ENCODE measurements around the gene H3-3A. TPM values are rescaled to one million over a fixed set of nuclear protein-coding genes. Genes with fewer than 3 reads are reported as not detected.

H3-3A gene
- total and polyA plus RNA-seq, 8 donors = 122 to 427 (median 237) TPM

DNA sequence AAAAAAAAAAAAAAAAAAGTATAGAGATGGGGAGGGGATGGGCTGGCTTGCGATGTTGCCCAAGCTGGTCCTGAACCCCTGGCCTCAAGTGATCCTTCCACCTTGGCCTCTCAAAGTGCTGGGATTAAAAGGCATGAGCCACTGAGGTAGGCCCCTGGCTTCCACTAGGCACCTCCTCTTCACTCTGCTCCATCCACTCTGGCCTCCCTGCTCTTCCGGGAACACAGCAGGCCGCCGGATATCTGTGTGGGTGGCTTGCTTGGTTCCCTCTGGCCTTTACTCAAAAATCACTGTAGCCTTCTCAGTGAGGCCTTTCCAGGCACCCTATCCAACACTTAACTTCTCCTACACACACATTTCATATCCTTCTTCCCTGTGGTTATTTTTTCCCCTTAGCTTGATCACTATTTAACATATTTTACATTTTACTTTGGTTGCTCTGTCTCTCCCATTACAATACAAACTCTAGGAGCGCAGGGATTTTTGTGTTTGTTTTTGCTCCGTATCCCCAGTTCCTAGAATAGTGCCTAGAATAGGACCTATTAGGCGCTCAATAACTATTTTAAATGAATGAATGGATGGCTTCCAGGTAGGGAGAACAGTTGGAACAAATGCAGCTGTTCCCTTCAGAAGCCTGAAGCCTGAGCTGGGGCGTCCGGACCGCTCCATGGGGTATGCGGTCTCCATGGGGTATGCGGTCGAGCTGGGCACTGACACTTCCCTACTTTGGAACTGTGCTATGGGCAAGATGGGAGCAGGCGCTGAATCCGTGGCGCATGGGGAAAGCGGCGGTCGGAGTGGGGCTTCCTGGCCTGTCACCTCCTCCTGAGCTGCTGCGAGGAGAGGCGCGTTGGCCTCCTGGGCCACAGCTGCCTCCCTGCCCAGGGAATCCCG, 46.7 kb downstream of the H3-3A start:
- FAIRE-seq (no peak), DNase-seq (peak in 1 of 6 donors; percentile 13), ATAC-seq (peak; percentile 17 to 53 (median 38))
- H3K27ac ChIP-seq = peak overlapping the region; percentile 93 to 100 (median 99)
- peak overlapping the region; percentile 35 to 75 (median 54) for H3K4me3 ChIP-seq
- H3K4me1 ChIP-seq = peaks cover 8 to 20% (median 9%) of the 10 kb centered on the region in 3 donors
- TF ChIP-seq, protein P1, sequence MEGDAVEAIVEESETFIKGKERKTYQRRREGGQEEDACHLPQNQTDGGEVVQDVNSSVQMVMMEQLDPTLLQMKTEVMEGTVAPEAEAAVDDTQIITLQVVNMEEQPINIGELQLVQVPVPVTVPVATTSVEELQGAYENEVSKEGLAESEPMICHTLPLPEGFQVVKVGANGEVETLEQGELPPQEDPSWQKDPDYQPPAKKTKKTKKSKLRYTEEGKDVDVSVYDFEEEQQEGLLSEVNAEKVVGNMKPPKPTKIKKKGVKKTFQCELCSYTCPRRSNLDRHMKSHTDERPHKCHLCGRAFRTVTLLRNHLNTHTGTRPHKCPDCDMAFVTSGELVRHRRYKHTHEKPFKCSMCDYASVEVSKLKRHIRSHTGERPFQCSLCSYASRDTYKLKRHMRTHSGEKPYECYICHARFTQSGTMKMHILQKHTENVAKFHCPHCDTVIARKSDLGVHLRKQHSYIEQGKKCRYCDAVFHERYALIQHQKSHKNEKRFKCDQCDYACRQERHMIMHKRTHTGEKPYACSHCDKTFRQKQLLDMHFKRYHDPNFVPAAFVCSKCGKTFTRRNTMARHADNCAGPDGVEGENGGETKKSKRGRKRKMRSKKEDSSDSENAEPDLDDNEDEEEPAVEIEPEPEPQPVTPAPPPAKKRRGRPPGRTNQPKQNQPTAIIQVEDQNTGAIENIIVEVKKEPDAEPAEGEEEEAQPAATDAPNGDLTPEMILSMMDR (IDR thresholded peaks at IDR 0.05) = no peak
- WGBS, 2 donors = 8 to 11% methylated on average over 23 of the region's 23 CpGs
- H3K9me3 ChIP-seq = no peaks in the 10 kb centered on the region
- intact Hi-C loops (cut with DNase I) = no loop called here
- no peaks in the 10 kb centered on the region for H3K36me3 ChIP-seq
- H3K27me3 ChIP-seq = no peaks in the 10 kb centered on the region

DNA sequence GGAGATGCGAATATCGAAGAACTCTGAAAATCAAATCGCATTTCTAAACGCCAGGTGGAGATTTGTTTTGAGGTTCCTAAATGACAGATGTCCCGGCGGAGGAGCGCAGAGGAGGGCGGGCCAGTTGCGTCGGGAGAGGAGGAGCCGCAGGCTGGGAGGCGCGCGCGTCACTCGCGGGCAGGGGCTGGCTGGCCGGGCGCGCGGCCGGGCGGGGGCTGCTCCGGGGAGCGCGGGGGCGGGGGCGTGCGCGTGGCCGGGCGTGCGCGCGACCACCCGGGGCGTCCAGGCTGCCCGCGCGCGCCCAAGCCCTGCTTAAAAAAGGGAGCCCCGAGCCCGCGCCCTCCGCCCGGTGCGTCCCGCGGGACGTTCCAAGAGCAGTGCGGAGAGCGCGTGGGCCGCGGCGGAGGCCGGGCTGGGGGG, 47.3 kb downstream of the H3-3A start:
- DNase-seq (peak; percentile 87 to 95 (median 90)), ATAC-seq (peak; percentile 81 to 90 (median 88)), FAIRE-seq (no peak)
- Histone ChIP-seq H3K27ac (peak overlapping the region; percentile 93 to 100 (median 99)), H3K9me3 (no peaks in the 10 kb centered on the region), H3K4me3 (peak overlapping the region; percentile 35 to 75 (median 56)), H3K27me3 (no peaks in the 10 kb centered on the region), H3K4me1 (peaks cover 8 to 20% (median 9%) of the 10 kb centered on the region in 3 donors), H3K36me3 (no peaks in the 10 kb centered on the region)
- TF ChIP-seq, protein P1 (IDR thresholded peaks at IDR 0.05) = no peak
- 1% methylated on average over 47 to 57 of the region's 57 CpGs for WGBS, 2 donors
- intact Hi-C loops (cut with DNase I) = no loop called here

DNA sequence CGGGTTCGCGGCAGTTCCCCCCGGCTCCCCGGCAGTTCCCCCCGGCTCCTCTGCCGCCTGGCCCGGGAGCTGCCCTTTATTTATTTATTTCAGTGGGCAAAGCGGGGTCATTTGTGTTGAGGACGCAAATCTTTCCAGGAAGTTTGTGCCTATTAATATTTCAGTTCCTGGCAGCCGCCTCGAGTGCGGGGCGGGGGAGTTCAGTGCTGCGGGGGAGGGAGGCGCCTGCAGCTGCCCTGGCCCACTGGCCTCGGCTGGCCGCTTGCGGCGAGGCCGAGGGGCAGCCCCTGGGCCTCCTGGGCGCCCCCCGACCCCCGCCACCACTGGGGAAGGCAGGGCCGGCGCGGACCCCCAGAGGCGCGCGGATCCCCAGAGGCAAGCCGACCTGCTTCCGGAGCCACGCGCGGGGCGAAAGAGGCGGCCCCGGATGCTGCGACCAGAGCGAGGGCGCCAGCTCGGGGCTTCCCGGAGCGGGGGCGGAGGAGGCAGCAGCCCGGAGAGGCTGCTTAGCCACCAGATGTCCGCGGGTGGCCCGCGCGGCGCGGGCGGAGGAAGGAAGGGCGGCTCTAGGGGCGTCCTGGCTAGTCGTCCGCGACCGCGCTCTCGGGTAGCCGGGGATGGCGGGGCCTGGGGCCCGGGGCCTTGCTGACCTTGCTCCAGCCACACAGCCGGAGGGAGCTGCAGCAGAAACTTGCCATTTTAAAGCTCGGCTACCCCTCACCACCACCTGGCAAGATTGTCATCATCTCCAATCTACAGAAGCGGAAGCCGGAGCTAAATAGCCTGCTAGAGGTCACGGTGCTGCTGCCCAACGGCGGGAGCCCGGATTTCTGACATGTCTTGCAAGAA, 48.0 kb downstream of the H3-3A start:
- Histone ChIP-seq H3K36me3 (no peaks in the 10 kb centered on the region), H3K4me3 (peak overlapping the region; percentile 24 to 75 (median 56)), H3K9me3 (no peaks in the 10 kb centered on the region), H3K27me3 (no peaks in the 10 kb centered on the region), H3K4me1 (peaks cover 8 to 20% (median 9%) of the 10 kb centered on the region in 3 donors), H3K27ac (peak overlapping the region; percentile 93 to 100 (median 99))
- ATAC-seq (peak; percentile 69 to 82 (median 80)), FAIRE-seq (no peak), DNase-seq (peak; percentile 79 to 89 (median 84))
- WGBS, 2 donors = 1% methylated on average over 55 to 73 of the region's 73 CpGs
- TF ChIP-seq, protein P1 (IDR thresholded peaks at IDR 0.05) = no peak
- intact Hi-C loops (cut with DNase I) = no loop called here

DNA sequence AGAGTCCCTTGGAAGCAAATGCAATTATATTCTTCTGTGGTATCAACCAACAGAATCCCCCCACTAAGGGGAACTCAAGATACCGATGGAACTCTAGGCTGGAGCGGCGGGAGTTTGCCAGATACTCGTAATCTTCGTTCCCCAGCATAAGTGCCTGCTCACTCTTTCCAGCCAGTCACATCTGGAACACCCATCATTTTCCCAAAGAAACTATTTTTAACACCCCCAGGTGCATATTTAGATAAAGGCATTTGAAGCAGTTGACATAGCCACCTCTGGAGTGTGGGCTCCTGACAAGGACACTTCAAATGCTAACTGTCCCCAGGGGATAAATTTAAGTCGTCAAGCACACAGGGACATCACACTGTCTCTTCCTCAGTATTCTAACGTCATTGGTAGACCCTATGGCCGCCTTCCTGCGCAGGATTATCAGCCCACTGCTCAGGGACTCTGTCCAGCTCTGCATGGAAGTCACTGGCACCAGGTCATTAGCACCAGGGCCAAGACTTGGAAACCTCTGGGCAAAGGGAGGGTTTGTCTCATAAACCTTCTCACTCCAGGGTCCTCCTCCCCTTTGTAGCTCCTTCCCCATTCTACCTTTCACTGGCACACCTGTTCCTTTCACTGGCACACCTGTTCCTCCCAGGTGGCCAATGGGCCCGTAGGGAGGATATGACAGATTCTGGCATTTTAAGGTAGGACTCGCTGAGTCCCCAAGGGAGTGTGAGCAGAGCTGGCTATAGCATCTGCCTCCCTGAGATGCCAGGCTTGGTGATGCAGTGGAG, 48.8 kb downstream of the H3-3A start:
- no peaks in the 10 kb centered on the region for H3K36me3 ChIP-seq
- peak overlapping the region; percentile 24 to 75 (median 56) for H3K4me3 ChIP-seq
- no peaks in the 10 kb centered on the region for H3K27me3 ChIP-seq
- peak in 3 of 4 donors; percentile 4 to 12 (median 8) for ATAC-seq
- TF ChIP-seq, protein P1 (IDR thresholded peaks at IDR 0.05) = no peak
- WGBS, 2 donors = 21 to 26% methylated on average over 11 of the region's 11 CpGs
- FAIRE-seq = no peak
- H3K9me3 ChIP-seq = no peaks in the 10 kb centered on the region
- DNase-seq = peak in 1 of 6 donors; percentile 16
- intact Hi-C loops (cut with DNase I) = no loop called here
- peaks cover 8 to 20% (median 9%) of the 10 kb centered on the region in 3 donors for H3K4me1 ChIP-seq
- peak overlapping the region; percentile 93 to 100 (median 99) for H3K27ac ChIP-seq

Data from pancreas (tissue), 10 donors.